GM18519 (cell line): ENCODE data around the gene EID3.
"Not testable (repeated sequence)": the region's sequence is repeated elsewhere in the genome, so short reads cannot be mapped to it uniquely, and the experiment has no call there.

Source experiments
- ATAC-seq: cut with Tn5 transposase; IDR thresholded peaks from one replicate; pipeline ENCODE4 v1.9.1; 2021; ENCODE audit warnings: mild to moderate bottlenecking, moderate library complexity; ENCODE audit not compliant: unreplicated experiment, low FRiP score

EID3 gene

GRCh38 chr12:104288635-104289274 is 14.8 kb upstream of the EID3 start:
- ATAC-seq = peak; percentile 42

- ATAC-seq = no peak
Observed at GRCh38 chr12:104290320-104290719, 13.2 kb upstream of the EID3 start.

- ATAC-seq = no peak
Observed at GRCh38 chr12:104290855-104291254, 12.7 kb upstream of the EID3 start.

GRCh38 chr12:104291867-104292524 is 11.5 kb upstream of the EID3 start:
- ATAC-seq = no peak

GRCh38 chr12:104292872-104293794 is 10.4 kb upstream of the EID3 start:
- no peak for ATAC-seq

- ATAC-seq = not testable (repeated sequence)
Observed at GRCh38 chr12:104294158-104294859, 9.2 kb upstream of the EID3 start.

- no peak for ATAC-seq
Observed at GRCh38 chr12:104294927-104295668, 8.4 kb upstream of the EID3 start.

- ATAC-seq = no peak
Observed at GRCh38 chr12:104295954-104296353, 7.6 kb upstream of the EID3 start.

GRCh38 chr12:104296718-104297117 is 6.8 kb upstream of the EID3 start:
- no peak for ATAC-seq

GRCh38 chr12:104297477-104298113 is 5.9 kb upstream of the EID3 start:
- no peak for ATAC-seq

- no peak for ATAC-seq
Observed at GRCh38 chr12:104299842-104300481, 3.6 kb upstream of the EID3 start.

- no peak for ATAC-seq
Observed at GRCh38 chr12:104304261-104305009, 896 bp downstream of the EID3 start.

GRCh38 chr12:104305349-104305748 is 1.8 kb downstream of the EID3 start:
- no peak for ATAC-seq

- ATAC-seq = no peak
Observed at GRCh38 chr12:104306376-104306775, 2.8 kb downstream of the EID3 start.

GRCh38 chr12:104306943-104307654 is 3.6 kb downstream of the EID3 start:
- ATAC-seq = no peak

GRCh38 chr12:104307655-104308000 is 4.1 kb downstream of the EID3 start:
- ATAC-seq = no peak

GRCh38 chr12:104309446-104309993 is 6.0 kb downstream of the EID3 start:
- ATAC-seq = no peak
